NOMO-1 treated with DMSO at 0.1 percent for 48 hours (cell line): ENCODE data around the gene FNBP1.
"Not testable (repeated sequence)": the region's sequence is repeated elsewhere in the genome, so short reads cannot be mapped to it uniquely, and the experiment has no call there.

Source experiments
- DNase-seq: peaks from one replicate; lab custom pipeline; 2025; ENCODE audit not compliant: unreplicated experiment; lab: John Stamatoyannopoulos, UW

FNBP1 gene

DNA sequence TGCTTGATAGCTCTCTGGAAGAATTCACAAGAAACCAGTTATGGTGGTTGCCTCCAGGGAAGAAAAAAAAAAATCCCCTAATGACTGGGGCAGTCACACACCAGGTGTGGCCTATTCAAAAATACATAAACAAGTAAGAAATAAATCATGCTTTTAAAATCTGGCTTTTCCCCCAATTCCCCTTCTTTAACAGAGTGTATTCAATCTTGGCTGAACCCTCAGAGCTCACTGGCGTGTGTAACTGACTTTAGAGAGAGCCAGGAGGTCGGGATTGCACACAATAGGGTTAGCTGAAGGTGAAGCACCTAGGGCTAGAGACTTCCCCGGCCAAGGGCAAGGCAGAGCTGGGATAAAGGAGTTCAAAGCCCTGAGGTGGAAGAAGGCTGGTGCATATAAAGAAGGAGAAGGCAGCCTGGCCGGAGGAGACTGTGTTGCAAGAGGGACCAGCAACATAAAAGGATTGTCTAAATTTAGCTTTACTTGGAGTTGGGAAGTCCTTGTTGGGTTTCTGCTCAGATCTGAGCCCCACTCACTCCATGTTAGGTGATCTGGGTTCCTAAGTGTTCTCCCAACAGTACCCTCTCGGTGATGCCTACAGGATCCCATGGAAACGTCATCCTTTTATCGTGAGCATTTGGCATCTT is 19.7 kb downstream of the FNBP1 start:
- no peak for DNase-seq

DNA sequence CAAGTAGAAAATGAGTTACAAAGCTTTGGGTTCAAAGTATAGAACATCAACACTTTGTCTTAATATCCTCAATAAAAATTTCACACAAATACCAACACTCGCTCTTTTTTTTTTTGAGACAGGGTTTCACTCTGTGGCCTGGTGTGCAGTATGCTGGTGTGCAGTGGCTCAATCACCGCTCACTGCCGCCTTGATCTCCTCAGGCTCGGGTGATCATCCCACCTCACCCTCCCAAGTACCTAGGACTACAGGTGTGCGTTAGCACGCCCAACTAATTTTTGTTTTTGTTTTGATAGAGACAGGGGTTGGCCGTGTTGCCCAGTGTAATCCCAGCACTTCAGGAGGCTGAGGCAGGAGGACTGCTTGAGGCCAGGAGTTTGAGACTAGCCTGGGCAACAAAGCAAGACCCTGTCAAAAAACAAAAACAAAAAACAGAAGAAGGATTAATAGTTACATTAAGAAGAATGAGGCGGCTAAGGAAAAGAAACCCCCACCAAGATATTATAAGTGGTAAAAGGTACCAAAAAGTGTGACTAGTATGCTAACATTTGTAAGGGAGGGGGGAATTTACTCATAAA is 20.3 kb downstream of the FNBP1 start:
- DNase-seq = no peak

DNA sequence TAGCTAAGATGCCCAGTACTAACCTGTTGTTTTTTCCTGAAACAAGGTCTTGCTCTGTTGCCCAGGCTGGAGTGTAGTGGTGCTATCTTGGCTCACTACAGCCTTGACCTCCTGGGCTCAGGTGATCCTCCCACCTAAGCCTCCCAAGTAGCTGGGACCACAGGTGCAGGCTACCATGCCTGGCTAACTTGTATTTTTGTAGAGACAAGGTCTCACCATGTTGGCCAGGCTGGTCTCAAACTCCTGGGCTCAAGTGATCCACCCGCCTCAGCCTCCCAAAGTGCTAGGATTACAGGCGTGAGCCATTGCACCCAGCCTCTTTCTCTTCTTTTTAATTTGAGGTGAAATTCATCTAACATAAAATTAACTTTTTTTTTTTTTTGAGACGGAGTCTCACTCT is 21.1 kb downstream of the FNBP1 start:
- DNase-seq = not testable (repeated sequence)

DNA sequence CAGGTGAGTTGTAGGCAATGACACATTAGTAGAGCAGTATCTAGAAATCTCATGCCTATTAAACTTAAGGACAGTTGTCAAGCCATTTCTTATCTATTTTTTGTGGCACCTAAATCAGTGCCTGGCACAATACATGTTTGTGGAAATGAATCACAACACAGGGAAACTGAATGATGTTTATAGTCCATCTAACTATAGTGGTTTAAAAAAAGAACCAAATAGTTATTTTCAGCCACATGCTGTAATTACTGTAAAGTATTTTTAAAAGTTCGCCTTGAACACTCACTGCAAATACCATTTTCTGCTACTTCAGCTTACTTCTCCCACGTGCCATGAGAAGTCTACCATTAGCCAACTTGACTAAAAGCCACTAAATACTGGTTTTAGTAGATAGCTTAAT is 21.9 kb downstream of the FNBP1 start:
- no peak for DNase-seq

DNA sequence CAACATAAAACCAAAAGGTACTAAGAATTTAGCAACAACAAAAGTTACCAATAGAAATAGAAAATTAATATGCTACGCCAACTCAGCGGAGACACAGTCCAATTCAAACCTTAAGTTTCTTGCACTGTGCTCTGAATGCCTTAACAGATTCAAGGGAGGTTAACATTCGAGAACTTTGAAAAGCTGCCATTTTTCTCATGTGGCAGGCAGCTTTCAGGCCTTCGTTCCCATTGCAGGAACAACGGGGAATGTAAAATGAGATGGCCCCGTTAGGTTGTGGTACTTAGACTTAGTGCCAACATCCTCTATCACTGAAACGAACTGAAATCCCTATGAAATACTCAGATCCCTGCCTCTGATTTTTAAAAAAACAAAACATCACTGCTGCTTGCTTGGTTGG is 22.4 kb downstream of the FNBP1 start:
- DNase-seq = no peak

DNA sequence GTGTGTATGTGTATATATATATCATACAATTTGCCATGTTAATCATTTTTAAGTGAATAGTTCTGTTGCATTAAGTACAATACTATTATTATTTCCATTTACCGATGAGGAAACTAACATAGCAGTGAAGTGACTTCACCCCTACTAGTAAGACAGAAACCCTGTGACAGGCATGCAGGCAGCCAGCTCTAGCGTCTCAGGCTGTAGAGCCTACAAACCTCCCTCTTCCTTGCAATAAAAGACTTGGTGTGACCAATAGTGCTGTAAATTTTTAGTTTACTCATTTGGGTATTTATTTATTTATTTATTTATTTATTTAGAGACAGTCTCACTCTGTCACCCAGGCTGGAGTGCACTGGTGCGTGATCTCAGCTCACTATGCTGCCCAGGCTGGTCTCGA is 24.7 kb downstream of the FNBP1 start:
- no peak for DNase-seq

DNA sequence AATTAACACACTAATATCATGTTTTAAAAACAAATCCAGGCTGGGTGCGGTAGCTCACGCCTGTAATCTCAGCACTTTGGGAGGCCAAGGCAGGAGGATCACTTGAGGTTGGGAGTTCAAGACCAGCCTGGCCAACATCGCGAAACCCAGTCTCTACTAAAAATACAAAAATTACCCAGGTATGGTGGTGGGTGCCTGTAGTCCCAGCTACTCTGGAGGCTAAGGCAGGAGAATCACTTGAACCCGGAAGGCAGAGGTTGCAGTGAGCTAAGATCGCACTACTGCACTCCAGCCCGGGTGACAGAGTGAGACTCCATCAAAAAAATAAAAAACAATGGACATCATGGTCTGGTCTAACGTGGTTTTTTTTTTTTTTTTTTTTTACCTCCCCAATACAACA is 25.5 kb downstream of the FNBP1 start:
- not testable (repeated sequence) for DNase-seq

DNA sequence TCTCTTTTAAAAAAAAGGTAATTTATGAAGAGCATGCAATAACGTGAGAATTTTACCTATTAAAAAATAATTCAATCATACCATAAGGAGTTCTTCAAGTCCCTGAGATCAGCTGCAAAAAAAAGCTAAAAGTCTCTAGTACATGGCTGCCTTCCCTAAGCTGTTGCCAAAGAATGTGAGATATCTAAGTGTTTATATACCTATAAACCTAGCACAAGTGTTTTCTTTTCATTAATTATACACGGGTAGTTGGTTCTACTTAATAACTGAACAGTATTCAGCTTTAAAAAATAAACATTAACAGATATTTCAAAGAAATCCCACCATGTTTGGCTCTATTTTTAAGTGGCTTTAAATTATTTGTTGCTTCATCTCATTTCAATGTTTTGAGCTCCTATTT is 25.9 kb downstream of the FNBP1 start:
- DNase-seq = no peak

DNA sequence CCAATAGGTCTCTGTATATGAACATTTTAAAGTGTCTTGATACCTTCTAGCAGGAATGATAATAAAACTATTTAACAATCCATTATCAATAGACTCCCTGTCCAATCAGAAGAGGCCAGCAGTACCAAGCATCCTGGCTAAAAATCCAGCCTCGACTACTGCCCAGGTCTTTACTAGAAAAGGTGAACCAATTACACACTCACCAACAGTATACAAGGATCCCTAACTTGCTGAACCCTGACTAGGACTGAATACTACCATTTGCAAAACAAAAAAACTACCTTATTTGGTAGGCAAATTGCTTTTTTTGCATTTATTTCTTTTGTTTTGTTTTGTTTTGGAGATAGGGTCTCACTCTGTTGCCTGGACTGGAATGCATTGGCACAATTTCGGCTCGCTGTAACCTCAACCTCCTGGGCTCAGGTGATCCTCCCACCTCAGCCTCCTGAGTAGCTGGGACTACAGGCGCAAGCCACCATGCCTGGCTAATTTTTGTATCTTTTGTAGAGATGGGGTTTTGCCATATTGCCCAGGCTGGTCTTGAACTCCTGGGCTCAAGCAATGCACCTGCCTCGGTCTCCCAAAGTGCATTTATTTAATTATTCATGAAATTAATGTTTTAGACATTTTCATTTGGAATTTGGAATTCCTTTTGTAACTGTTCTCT is 27.5 kb downstream of the FNBP1 start:
- no peak for DNase-seq

DNA sequence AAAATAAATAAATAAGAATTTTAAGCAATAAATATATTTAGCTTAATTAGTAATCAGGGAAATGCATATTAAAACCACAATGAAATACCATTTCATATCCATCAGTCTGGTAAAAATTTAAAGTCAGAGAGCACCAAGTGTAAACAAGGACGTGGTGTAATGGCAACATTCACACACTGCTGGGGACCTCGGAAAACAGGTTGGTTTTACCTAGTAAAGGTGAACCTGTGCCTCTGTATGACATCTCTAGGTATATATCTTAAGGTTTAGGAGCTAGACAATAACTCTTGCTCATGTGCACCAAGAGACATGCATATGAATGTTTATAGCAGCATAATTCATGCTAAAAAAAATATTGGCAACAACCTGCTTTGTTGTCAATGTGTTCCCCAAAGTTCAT is 29.7 kb downstream of the FNBP1 start:
- no peak for DNase-seq

DNA sequence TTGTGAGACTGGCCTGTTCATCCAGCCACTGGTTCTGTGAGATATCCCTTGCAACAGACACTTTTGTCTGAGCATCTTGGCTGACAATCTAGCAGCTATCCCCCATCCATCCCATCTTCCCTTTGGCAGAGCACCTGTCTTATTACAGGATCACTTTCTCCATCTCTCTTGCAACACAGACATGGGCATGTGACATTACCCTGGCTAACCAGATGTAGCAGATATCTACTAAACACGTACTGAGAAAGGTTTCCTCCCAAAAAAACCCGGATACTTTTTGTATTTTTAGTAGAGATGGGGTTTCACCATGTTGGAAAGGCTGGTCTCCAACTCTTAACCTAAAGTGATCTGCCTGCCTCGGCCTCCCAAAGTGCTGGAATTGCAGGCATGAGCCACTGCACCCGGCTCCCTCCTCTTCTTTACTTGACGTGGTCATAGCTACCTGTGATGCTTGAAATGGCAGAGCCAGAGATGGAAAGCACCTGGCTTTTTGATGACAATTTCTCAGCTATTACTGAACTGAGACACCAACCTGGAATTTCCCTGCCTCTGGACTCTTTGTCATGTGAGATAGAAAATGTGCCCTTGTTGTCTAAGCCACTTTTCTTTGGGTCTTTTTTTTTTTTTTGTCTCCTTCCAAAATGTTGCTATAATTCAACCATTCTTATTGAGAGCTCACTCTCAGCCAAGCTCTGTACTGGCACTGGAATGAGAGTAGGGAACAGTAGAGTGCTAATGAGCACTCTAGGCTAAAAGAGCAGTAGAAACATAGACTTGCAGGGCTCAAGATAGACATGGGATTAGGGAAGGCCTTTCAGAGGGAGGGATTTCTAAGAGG is 32.6 kb downstream of the FNBP1 start:
- DNase-seq = no peak

DNA sequence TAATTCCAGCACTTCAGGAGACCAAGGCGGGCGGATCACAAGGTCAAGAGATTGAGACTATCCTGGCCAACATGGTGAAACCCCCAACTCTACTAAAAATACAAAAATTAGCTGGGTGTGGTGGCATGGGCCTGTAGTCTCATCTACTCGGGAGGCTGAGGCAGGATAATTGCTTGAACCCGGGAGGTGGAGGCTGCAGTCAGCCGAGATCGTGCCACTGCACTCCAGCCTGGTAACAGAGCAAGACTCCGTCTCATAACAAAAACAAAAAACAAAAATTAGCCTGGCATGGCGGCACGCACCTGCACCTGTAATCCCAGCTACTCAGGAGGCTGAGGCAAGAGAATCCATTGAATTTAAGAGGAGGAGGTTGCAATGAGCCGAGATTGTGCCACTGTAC is 33.4 kb downstream of the FNBP1 start:
- not testable (repeated sequence) for DNase-seq

DNA sequence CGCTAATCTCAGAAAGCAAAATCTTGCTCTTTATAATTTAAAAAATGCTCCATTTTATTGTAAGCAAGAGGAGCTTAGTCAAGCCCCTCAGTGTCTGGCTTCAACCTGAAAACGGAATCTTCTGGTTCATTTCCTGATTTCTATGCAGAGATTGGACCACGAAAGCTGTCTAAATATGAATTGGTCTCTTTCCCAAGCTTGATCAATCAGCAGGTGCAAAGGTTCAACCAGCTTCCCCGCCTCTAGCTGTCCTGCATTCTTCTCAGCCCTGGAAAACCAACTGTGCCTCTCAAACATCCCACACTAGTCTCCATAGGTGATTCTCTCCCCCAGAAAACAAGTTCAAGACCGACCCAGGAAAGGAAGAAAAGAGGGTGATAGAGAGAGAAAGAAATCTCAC is 34.5 kb downstream of the FNBP1 start:
- no peak for DNase-seq

DNA sequence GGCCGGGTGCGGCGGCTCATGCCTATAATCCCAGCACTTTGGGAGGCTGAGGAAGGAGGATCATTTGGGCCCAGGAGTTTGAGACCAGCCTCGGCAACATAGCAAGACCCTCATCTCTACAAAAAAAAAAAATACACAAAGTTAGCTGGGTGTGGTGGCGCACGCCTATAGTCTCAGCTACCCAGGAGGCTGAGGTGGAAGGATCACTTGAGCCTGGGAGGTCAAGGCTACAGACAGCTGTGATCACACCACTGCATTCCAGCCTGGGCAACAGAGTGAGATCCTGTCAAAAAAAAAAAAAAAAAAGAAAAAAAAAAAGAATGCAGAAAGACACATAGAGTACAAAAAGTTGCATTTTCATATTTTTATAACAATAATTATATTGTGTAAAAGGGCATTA is 36.0 kb downstream of the FNBP1 start:
- not testable (repeated sequence) for DNase-seq

DNA sequence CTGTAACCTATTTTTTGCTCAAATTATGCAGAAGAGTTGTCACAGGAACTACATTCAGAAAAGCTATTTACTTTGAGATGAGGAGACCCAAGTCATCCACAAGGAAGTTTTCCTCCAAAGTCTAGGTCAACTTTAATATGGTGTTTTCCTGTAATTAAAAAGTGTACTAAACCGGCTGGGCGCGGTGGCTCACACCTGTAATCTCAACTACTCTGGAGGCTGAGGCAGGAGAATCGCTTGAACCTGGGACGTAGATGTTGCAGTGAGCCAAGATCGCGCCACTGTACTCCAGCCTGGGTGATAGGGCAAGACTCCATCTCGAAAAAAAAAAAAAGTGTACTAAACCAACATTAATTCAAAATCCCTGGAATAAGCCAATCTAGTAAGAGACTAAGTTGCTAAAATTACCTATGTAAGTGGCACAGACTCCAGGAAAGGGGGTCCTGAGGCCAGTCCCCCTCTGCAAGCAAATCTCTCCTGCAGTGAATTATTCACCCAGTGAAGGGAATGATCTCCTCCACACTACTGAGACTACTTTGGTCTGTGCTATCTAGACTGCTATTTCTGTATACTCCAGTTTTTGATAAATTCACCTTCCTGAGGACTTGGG is 38.9 kb downstream of the FNBP1 start:
- DNase-seq = no peak

DNA sequence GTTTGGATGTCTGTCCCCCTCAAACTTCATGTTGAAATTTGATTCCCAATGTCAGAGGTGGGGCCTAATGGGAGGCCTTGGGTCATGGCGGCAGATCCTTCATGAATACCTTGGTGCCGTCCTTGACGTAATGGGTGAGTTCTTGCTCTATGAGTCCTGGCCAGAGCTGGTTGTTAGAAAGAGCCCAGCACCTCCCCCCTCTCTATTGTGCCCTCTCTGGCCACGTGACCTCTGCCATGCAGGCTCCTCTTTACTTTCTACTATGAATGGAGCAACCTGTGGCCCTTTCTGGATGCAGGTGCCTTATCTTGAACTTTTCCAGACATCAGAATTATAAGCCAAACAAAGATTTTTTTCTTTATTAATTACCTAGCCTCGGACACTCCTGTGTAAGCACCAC is 40.7 kb downstream of the FNBP1 start:
- DNase-seq = no peak

DNA sequence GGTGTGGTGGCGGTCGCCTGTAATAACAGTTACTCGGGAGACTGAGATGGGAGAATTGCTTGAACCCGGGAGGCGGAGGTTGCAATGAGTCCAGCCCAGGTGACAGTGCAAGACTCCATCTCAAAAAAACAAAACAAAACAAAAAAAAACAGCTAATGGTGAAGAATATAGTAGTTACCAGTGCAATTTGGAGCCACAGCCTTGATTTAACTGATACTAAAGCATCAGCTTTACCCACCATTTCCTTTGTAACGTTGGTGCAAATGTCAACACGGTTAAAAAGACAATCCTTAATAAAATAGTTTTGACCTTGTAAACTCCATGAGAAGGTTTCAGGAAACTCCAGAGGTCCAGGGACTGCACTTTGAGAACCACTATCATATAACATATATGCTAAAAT is 41.8 kb downstream of the FNBP1 start:
- no peak for DNase-seq

DNA sequence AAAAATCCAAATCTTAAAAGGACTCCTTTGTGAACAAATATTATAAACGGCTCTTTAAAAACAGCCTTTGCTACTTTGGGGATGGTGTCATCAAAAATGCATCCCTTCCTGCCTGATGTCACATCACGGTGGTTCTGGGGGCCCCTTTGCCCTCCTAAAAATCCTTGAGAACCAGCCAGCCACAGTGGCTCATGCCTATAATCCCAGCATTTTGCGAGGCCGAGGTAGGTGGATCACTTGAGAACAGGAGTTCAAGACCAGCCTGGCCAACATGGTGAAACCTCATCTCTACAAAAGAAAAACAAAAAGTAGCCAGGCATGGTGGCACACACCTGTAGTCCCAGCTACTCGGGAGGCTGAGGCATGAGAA is 43.9 kb downstream of the FNBP1 start:
- no peak for DNase-seq

DNA sequence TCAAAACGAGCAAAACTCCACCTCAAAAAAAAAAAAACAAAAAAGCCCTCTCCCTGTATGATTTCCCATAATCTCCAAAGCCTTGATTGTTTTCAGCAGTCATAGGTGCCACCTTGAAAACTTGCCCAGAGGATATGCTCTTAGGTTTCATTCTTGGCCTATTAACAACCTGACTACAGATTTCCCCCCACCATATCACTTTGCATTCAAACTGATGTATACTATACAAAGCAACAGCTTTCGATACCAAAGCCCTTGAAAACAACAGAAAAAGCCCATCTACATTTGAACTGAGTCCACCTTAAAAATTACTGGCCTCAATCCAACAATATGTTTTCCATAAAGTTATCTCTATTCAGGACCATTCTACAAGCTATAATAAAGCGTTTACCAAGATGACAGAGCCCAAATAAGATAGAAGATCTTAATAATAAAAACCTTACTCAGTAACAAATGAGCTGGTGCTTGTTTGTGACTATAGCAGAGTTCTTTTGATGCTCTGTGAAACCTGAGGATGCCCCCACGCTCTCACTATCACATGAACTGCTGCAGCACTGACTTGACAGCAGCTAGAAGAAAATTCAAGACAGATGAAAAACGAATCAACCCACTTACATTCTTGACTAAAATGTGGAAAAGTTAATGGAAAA is 44.4 kb downstream of the FNBP1 start:
- no peak for DNase-seq

DNA sequence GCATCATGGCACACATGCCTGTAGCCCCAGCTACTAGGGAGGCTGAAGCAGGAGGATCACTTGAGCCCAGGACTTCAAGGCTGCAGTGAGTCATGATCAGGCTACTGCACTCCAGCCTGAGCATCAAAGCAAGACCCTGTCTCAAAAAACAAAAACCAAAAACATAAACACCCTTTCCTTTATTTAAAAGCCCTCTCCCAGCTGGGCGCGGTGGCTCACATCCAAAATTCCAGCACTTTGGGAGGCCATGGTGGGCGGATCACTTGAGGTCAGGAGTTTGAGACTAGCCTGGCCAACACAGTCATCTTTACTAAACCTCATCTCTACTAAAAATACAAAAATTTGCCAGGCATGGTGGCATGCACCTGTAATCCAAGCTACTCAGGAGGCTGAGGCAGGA is 45.3 kb downstream of the FNBP1 start:
- DNase-seq = not testable (repeated sequence)
